SKM-1 treated with dmso at 0.1 percent for 144 hours (cell line): ENCODE results near the gene TCF20.

ENCODE experiments used
- DNase-seq: peaks from one replicate; lab custom pipeline; 2025; ENCODE audit not compliant: unreplicated experiment; lab: John Stamatoyannopoulos, UW

TCF20 gene

DNA sequence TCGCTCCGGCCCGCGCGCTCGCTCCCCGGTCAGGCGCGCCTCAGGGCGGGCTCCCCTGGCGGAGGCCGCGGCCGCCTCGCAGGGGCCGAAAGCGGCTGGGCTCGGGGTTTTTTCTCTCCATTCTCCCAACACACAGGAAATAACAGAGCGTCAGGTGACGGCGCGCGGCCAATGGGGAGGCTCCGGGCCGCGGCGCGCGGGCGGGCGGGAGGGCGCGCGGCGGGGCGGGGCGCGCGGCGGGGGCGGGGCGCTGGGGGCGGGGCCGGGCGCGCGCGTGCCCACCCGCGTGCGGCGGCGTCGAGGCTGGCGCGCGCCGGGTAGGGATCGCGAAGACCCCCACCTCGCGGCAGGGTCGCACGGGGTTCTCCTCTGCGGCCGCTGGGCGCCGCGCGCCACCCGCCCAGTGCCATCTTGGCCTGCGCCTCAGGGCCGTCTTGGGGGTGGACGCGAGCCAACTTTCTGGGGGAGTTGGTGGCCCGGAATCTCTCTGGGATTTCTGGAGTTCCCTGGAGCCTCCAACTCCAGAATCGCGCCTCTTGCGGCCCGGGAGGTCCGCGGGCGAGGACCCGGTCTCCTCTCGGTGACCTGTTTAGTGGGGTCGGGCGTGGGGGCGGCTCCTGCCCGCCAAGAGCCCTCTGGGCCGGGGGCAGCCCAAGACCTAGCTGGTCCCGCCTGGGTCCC, at the start of gene TCF20:
TCF20 (minus strand) TSS at position 144 of the 681 bp plus-strand sequence. CDS start 55,348 bp downstream, outside the sequence.
- DNase-seq: peak; percentile 72

DNA sequence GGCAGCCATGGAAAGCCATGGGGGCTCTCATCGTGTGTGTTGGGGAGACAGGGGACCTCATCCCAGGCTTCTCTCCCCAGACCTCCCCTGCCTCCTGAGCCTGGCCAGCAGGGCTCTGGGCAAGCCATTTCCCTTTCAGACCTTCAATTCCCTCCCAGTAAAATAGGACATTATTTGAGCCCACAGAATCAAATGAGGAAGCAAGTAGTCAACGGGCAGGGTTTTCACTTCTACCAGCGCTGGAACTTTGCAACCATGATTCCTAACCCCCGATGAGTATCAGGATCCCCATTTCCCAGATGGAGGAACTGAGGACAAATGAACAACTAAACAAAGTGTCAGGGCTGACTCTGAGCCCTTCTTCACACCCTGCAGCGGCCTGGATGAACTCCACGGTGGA, 48.9 kb upstream of the TCF20 start:
- no peak for DNase-seq

- DNase-seq: no peak
Measured at GRCh38 chr22:42318967-42319366, 48.5 kb upstream of the TCF20 start.

- DNase-seq: no peak
Measured at GRCh38 chr22:42317691-42318547, 47.5 kb upstream of the TCF20 start.

GRCh38 chr22:42317008-42317407, 46.6 kb upstream of the TCF20 start:
- DNase-seq: no peak

DNA sequence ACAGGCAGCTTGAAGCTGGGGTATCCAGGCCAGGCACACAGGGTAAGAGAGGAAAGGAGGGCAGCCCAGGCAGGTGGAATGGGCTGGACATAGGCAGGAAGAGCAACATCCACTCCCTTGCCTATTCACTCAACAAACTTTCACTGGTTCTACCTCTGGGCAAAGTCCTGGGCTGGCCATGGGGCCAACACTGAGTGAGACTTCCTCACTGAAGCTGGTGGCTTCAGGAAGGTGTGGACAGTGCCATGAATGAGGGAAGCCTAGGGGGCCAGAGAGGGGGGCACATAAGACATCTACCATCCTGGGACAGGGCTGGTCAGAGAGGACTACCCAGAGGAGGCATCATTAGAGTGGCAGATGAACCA, 44.9 kb upstream of the TCF20 start:
- DNase-seq: no peak

DNA sequence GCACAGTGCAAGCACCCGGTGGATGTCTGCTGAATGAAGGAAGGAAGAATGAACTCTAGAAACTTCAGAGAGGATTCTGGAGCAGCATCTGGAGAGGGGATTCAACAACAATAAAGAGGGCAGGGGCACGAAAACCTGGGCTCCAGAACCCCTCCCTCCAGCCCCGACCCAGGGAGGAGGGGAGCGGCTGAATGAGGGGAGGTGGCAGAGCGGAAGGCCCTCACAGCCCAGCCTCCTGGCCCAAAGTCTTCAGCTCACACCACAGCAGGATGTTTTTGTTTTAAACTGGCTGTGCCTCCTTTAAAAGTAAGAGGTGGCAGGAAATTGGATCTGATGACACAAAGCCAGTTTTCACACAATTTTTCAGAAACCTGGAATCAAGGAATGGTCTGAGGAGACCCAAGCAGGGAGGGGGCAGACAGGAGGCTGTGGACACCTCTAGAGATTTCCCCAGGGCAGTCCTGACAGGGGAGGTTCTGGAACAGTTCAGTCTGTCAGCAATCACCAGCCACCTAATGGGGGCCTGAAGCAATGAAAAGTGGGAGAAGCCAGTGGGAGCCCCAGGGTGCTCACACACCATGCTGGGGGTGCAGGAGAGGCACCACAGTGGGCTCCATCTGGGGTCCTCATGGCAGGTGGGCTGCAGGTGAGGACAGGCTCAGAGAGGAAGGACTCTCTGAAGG, 44.4 kb upstream of the TCF20 start:
- DNase-seq: no peak

- peak; percentile 11 for DNase-seq
Measured at GRCh38 chr22:42313804-42314581, 43.5 kb upstream of the TCF20 start.

- DNase-seq: no peak
Measured at GRCh38 chr22:42313204-42313603, 42.8 kb upstream of the TCF20 start.

GRCh38 chr22:42310291-42311015, 40.0 kb upstream of the TCF20 start:
- DNase-seq: no peak

DNA sequence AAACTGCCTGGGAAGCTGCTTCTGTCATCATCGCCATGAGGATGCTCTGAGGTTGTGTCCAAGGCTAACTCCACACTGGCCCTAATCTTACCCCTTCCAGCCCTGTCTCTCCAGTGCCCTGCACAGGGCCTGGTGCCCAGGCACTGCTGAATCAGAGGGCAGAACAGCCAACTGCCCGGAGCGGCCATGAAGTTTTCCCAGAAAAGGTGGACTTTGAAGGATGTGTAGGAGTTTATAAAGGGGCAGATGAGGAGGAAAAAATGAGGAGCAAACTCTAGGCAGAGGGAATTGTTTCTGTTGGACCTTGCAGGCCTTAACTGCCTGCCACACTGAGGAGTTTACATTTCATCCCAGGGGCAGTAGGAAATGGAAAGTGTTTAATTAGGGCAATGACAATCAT, 39.4 kb upstream of the TCF20 start:
- no peak for DNase-seq

DNA sequence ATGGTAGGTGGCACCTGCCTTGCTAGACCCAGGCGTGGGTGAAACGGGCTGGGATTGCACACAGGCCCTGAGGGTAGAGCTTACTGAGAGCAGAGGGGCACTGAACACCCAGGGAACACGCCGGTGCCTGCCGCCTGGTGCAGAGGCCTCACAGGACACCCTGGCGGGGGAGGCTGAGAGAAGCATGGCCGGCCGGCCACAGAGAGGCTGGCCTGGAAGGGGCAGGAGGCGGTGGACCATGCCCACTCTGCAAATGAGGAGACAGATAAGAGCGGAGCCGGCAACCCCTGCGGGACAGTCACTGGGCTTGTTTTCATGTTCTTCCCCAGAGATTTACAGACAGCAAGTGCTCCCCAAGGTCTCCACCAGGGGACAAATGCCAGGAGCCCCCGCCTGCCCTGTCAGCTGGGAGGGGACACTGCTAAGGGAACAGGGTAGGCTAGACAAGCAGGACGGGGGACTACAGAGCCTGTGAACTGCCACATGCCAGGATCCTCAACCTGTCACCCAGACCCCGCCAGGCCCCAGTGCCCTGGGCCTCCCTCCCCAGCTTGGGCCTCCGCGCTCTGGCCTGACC, 38.5 kb upstream of the TCF20 start:
- DNase-seq: no peak

DNA sequence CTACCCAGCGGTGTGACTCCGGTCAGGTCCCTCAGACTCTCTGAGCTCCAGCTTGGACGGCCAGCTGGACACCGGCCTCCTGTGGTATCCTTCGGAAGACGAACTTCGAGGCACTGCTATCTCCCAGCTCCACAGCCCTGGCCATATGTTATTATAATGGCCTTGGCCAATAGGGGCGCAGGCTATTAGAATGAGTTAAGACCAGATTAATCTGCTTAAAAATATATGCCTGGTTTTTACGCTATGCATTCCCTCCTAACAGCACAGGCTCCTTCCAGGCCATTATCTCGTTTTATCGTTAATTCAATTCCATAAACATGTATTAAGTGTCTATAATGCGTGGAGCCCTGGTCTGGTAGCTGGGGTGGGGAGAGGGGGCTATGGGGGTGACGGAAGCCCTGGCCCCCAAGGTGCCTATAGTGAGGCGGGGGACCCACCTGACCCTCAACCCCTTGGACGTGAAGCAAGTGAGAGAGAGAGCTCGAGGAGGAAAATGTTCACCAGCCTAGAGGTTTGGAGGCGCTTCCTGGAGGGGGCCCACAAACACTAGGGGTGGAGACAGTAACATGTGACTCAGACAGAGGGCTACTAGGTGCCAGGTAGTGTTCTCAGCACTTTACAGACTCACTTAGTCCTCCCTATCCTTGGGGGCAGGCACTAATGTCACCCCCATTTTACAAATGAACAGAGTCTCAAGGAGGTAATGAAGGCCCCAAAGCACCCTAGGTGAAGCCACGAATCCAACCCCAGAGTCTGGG, 37.5 kb upstream of the TCF20 start:
- DNase-seq: no peak

GRCh38 chr22:42306010-42306409, 35.6 kb upstream of the TCF20 start:
- no peak for DNase-seq

DNA sequence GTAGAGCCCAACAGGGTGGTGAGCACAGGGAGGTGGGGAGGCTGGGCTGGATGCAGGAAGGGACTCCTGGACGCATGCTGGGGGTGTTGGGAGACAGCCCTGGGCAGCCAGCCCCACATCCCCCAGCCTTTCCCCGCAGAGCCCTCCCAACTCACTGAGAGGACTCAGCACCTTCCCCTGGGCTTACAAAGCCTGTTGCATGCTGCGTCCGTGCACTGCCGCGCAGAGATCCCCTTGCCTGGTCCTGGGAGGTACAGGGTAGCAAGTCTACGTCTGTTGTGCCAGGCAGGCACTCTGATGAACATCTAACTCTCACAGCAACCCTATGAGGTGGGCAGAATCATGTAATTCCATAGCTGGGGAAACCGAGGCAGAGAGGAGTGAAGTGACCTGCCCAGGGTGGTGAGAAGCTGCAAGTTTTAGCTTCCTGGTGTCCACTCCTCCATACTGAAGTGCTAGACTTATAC, 33.9 kb upstream of the TCF20 start:
- no peak for DNase-seq

- DNase-seq: no peak
Measured at GRCh38 chr22:42303396-42304323, 33.2 kb upstream of the TCF20 start.

DNA sequence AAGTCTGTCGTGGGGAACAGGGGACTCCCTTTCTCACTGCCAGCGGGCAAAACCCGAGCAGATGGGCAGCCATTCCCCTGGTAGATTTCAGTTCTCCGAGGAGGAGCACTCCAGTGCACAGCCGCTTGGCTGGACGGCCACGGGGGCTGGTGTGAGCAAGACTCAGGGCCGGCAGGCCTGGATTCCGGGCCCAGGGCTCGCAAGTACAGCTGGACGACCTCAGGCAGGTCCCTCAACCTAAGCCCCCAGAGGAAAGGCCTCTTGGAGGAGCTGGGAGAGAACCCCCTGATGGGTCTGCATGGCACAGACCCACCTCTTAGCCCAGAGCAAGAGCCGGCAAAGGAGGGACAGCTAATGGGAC, 31.3 kb upstream of the TCF20 start:
- DNase-seq: no peak

DNA sequence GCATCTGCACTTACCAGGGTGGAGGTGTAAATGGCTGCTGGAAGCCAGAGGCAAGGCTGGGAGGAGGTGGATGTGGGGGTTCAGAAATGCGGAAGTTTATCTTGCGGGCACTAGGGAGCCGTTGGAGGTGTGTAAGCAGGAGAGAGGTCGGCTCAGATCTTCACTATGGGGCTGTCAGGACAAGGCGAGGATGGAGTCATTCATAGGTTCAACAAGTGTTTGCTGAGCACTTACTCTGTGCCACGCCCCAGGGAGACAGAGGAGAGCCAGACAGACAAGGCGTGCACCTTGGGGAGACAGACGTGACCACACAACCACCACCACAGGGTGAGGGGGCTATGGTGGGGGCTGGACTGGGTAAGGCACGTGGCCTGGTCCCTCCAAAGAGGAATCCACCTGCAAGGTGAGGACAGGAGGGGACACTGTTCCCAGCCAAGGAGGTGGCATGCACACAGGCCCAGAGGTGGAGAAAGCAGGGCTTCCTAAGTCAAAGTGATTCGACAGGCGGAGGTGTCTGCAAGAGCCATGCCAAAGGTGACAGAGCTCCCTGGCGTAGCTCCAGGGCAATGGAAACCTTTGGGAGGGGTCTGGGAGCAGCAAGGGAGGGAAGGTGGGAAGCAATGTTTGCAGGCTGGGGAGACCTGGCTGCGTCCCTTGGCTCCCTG, 30.8 kb upstream of the TCF20 start:
- no peak for DNase-seq
